Sciatic nerve (tissue), 2 donors: ENCODE results near the gene KIF22. TPM values are rescaled to one million over a fixed set of nuclear protein-coding genes. Genes with fewer than 3 reads are reported as not detected.

Source experiments
- ATAC-seq: fragments of 200-7000 bp; cut with Tn5 transposase; one replicate; pipeline ENCODE4 v1.9.1; 2020; ENCODE audit warnings: mild to moderate bottlenecking, moderate library complexity
- DNase-seq: peaks from one replicate; pipeline ENCODE4 v3.0.0-alpha.2; 2020; ENCODE audit warnings: low spot score
- intact Hi-C: fragments of 100-400 bp; cut with DNase I; formaldehyde crosslinking; loops from one replicate; pipeline ENCODE4 v1.14.2; 2022
- total RNA-seq: library from RNA; stranded (reverse); fragmentation: NEBNext Ultra II Directional; extraction: Animal tissue kit (Norgen Biotek cat#: 25700); gene quantifications from one replicate; pipeline ENCODE4 v1.2.1, GENCODE V29; 2021
- donor health status: DM: no; HTN: no; CAD: no.
- donor health status: DM: no; HTN: no; CAD: no.

KIF22 gene
- total RNA-seq, 1 donor from 2014 or later = 16.9 TPM

- DNase-seq (no peak), ATAC-seq (no peak)
- intact Hi-C loops = no loop called here
Measured at GRCh38 chr16:29810699-29811169, 20.2 kb downstream of the KIF22 start.

- peak; percentile 95 for DNase-seq
- peak; percentile 75 for ATAC-seq
- intact Hi-C loops = no loop called here
Measured at GRCh38 chr16:29811170-29811895, 20.8 kb downstream of the KIF22 start.

DNA sequence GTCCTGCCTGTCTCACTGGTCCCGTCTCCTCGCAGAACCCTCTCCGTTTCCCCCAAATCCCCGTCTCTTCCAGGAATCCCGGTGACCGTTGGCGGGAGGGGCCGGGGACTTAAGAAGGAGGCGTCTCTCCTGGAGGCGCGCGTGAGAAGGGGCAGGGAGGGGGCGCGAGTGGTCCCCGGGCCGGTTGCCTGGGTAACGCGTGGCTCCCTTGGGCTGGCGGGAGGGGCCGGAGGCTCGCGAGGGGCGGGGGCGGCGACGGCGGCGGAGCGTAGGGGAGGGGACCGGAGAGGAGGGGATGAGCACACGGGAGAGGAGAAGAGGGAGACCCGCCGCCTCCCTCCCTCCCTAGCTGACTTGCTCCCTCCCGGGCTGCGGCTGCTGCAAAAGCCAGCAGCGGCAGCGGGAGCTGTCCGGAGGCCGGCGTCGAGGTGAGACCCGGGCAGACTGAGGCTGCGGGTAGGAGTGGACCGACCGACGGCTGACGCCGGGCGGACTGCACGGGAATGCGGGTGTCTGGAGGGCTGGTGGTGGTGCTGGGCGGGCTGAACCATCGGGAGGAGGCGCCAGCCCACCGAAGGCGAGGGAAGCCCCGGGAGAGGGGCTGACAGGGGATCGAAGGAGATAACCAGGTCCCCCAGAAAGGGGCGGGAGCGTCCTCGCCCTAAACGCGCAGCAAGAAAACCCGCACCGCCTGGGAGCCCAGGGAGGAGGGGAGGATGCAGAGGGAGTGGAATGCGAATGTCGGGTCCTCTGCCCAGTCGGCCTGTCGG lies 21.5 kb downstream of the KIF22 start, which contains the start of gene PRRT2:
Gene PRRT2 (plus strand): TSS at position 298 of the 770 bp plus-strand sequence. CDS start 862 bp downstream, outside the sequence.
- ATAC-seq (peak; percentile 25), DNase-seq (peak; percentile 89)
- intact Hi-C loops = no loop called here

DNA sequence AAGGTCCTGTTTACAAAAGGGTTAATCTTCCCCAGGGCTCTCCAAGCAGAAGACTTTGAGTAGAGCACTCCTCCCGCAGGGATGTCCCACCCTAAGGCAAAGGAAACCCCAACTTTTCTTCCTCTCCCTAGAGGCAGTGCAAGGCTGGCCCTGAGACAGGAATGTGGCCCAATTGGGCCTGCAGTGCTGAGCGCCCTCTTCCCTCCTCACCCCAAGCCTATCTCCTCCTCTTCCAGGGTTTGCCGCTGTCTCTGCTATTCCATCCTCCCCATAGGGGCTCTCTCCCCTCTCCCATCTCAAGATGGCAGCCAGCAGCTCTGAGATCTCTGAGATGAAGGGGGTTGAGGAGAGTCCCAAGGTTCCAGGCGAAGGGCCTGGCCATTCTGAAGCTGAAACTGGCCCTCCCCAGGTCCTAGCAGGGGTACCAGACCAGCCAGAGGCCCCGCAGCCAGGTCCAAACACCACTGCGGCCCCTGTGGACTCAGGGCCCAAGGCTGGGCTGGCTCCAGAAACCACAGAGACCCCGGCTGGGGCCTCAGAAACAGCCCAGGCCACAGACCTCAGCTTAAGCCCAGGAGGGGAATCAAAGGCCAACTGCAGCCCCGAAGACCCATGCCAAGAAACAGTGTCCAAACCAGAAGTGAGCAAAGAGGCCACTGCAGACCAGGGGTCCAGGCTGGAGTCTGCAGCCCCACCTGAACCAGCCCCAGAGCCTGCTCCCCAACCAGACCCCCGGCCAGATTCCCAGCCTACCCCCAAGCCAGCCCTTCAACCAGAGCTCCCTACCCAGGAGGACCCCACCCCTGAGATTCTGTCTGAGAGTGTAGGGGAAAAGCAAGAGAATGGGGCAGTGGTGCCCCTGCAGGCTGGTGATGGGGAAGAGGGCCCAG lies 22.4 kb downstream of the KIF22 start:
- ATAC-seq = no peak
- DNase-seq = no peak
- intact Hi-C loops = no loop called here

DNA sequence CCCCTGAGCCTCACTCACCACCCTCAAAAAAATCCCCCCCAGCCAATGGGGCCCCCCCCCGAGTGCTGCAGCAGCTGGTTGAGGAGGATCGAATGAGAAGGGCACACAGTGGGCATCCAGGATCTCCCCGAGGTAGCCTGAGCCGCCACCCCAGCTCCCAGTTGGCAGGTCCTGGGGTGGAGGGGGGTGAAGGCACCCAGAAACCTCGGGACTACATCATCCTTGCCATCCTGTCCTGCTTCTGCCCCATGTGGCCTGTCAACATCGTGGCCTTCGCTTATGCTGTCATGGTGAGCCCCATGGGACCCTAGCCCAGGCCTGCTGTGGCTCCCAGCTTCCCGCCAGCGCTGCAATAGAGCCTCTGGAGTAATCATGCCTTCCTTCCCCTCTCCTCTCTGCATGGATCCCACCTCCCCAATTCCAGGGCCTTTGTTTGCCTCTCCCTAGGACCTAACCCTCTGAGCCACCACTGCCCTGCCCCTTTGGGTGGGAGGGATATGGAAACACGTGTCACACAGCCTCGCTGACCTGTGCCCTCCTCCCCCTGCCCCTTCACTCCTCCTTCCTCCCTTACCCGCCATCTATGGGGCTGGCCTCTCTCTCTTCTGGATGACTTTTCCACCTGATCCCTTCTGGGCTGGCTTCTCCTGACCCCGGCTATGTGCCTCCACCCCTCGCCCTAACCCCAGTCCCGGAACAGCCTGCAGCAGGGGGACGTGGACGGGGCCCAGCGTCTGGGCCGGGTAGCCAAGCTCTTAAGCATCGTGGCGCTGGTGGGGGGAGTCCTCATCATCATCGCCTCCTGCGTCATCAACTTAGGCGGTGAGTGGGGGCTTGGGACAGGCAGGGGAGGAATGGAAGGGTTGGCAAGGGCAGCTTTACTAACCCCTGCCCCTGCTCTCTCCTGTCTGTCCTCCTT lies 23.4 kb downstream of the KIF22 start:
- ATAC-seq = no peak
- intact Hi-C loops = no loop called here
- DNase-seq = no peak

DNA sequence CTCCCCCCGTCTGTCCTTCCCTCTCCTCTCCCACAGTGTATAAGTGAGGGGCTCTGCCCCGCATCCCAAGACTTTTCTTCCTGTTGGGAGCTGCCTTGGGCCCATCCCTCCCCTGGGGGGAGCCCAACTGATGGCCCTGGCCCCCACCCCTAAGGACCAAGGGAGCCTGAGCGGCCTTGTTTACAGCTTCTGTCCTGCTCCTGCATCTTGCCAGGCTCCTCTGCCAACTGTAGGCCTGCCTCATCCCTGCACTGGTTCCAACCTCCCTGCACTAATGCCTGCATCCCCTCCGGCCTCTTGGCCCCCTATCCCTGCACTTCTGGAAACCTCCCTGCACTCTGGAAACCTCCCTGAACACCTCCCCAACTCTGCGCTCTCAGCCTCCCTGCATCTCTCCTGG lies 24.0 kb downstream of the KIF22 start:
- DNase-seq (no peak), ATAC-seq (no peak)
- intact Hi-C loops = no loop called here

DNA sequence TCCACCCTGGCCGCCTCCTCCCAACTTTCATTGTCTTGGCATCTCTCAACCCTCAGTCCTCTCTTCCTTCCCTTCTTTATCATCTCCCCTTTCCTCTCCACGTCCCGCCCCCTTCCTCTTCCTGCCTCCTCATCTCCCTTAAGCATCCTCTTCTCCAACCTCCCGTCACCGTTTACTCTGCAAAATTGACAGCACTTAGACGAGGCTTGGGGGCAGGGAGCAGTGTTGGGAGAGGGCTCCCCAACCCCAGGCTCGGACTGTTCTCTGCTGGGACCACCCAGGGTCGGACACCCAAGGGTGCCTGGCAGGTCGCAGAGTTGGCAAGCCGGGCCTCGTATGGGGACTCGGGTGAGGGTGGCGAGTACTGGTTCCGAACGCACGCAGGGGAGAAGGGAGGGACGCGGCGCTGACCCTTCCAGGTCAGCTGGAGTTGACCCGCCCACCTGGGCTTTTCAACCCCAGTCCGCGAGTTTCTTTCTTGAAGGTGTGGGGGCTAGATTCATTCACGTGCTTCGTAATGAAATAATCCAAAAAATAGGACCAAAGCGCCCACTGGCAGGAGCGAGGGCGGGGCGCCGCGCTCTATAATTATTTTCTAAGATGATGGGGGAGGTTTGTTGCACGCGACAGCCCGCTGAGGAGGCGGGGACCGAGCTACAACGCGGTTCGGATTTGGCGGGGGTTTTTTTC lies 24.6 kb downstream of the KIF22 start:
- DNase-seq = peak; percentile 78
- no peak for ATAC-seq
- intact Hi-C loops = no loop called here

DNA sequence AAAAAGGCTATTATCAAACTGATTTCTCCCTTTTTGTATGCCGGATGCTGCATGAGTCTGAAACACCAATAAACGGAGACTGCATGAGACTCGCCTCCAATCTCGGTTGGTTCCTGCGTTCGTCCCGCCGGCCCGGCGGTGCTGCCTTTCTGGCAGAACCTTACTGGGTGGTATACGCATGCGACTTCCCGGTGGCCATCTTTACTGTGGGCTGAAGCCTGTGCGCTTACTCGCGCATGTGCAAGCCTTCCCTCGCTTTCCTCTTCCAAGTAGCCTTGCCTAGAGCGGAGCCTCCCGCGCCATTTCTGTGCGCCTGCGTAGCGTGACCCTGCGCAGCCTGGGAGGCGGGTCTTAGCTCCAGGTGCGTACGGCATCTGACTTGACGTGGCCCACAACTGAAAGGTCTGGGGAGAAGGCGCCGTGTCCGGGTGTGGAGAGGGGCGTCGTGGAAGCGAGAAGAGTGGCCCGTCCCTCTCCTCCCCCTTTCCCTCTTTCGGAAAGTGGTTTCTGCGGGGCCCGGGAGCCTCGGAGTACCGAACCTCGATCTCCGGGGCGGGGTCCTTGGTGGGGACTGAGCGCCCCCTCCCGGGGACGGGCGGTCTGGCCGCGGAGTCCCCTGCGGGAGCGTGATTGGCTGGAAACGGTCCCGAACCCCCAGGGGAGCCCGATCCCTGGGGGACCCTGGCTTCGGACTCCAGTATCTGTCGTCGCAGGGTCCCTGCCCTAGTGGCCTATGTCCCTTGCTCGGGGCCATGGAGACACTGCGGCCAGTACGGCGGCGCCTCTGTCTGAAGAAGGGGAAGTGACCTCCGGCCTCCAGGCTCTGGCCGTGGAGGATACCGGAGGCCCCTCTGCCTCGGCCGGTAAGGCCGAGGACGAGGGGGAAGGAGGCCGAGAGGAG lies 25.5 kb downstream of the KIF22 start, which contains the start of gene PAGR1:
Gene PAGR1 (plus strand): TSS at position 360 of the 901 bp plus-strand sequence. CDS start 374 bp downstream, at position 734.
- ATAC-seq = peak; percentile 88
- intact Hi-C loops = no loop called here

DNA sequence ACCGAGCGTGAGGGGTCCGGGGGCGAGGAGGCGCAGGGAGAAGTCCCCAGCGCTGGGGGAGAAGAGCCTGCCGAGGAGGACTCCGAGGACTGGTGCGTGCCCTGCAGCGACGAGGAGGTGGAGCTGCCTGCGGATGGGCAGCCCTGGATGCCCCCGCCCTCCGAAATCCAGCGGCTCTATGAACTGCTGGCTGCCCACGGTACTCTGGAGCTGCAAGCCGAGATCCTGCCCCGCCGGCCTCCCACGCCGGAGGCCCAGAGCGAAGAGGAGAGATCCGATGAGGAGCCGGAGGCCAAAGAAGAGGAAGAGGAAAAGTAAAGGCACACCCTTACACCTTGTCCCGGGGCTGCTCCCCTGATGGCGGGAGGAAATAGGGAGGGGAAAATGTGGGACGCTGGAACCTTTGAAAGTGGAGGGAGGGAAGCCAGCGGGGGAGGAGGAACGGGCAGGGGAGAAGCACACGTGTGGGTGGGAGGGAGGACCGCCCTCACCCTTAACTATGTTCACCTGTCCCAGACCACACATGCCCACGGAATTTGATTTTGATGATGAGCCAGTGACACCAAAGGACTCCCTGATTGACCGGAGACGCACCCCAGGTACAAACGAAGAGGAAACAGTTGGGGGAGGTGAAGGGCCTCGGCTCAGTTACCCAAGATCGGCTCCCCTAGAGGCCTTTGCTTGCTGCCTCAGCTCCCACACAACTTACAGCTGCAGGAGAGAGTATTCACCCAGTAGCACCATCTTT lies 26.3 kb downstream of the KIF22 start:
- intact Hi-C loops = no loop called here
- ATAC-seq = peak; percentile 31
- DNase-seq = peak; percentile 76

More for the DNA sequence above, 25.5 kb downstream of the KIF22 start, which contains the start of gene PAGR1:
- peak; percentile 99 for DNase-seq

DNA sequence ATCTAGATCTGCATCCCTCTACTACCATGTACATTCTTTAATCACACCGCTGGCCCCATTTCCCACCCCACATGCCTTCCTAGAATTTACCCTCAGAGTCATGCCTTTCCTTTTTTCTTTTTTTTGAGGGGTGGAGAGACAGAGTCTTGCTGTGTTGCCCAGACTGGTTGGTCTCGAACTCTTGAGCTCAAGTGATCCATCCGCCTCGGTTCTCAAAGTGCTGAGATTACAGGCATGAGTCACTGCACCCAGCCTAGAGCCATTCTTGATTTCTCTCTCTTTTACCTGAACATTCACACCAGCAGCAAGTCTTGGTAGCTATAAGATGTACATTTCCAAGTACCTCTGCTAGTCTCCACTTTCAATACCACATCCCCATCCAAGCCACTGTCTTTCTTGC lies 27.5 kb downstream of the KIF22 start:
- ATAC-seq (no peak), DNase-seq (no peak)
- intact Hi-C loops = no loop called here

DNA sequence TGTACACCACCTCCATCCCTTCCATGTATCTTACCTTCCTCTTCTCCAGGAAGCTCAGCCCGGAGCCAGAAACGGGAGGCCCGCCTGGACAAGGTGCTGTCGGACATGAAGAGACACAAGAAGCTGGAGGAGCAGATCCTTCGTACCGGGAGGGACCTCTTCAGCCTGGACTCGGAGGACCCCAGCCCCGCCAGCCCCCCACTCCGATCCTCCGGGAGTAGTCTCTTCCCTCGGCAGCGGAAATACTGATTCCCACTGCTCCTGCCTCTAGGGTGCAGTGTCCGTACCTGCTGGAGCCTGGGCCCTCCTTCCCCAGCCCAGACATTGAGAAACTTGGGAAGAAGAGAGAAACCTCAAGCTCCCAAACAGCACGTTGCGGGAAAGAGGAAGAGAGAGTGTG lies 29.0 kb downstream of the KIF22 start:
- no peak for DNase-seq
- intact Hi-C loops = no loop called here
- no peak for ATAC-seq

DNA sequence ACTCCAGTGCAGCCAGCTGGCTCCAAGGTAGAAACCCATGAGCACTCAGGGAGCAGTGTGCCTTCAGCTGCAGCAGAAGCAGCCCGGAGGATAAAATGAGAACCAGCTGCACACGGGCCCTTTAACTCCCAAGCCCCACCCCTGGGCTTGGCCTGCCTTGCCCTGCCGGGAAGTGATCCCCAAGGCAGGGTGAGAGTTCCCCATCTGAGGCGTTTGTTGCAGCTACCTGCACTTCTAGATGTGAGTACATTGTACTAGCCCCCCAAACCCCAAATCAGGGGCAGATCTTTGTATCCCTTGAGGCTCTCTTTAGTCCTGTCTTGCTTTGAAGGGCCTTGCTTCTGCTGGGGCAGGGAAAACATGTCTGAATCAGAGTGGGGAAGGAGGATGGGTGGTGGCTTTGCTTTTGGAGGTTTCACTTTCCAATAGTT lies 29.7 kb downstream of the KIF22 start, which contains the start of gene MVP:
Gene MVP (plus strand): TSS at position 192 of the 431 bp plus-strand sequence. CDS start 10,088 bp downstream, outside the sequence.
- intact Hi-C loops = no loop called here
- ATAC-seq = peak; percentile 54
- DNase-seq = peak; percentile 86

- DNase-seq = no peak
- intact Hi-C loops = no loop called here
- ATAC-seq = peak; percentile 41
Measured at GRCh38 chr16:29820730-29821642, 30.4 kb downstream of the KIF22 start.

GRCh38 chr16:29821643-29822115 lies 31.1 kb downstream of the KIF22 start:
- DNase-seq (no peak), ATAC-seq (no peak)
- intact Hi-C loops = no loop called here
